ENCODE results near the gene PTMS. TPM values are rescaled to one million over a fixed set of nuclear protein-coding genes. Genes with fewer than 3 reads are reported as not detected.

The PTMS gene
- total RNA-seq, 1 experiment from 2014 or later, result 422 TPM

- Histone ChIP-seq H2BK120ac (ENCODE audit: low read depth, low read length, poor library complexity, severe bottlenecking) (no peak overlapping the region), H2AK5ac (ENCODE audit: insufficient read length, low read length) (no peak overlapping the region), H3K4me1 (ENCODE audit: insufficient read depth, low read length) (peaks cover 7% of the 10 kb centered on the region; the same call in 1 of the 2 replicates), H3K23ac (ENCODE audit: insufficient read length, low read depth, low read length) (no peak overlapping the region), H3K14ac (ENCODE audit: insufficient read depth, low read length) (no peak overlapping the region), H3K4ac (ENCODE audit: low read depth, low read length) (no peak overlapping the region), H3K27ac (ENCODE audit: insufficient read length, low read depth, low read length) (no peak overlapping the region), H3K23me2 (ENCODE audit: insufficient read length, low read depth, low read length, poor library complexity, severe bottlenecking) (peaks cover 8% of the 10 kb centered on the region), H4K20me1 (ENCODE audit: control insufficient read depth, insufficient read depth, insufficient read length) (peaks cover 2% of the 10 kb centered on the region), H3K18ac (ENCODE audit: insufficient read length, low read depth, low read length) (no peak overlapping the region), H4K91ac (ENCODE audit: insufficient read length, low read depth, low read length) (no peak overlapping the region), H4K5ac (ENCODE audit: insufficient read length, low read depth, low read length) (no peak overlapping the region), H2BK5ac (ENCODE audit: insufficient read length, low read length) (no peak overlapping the region), H3K4me2 (ENCODE audit: insufficient read depth, insufficient read length, low read length) (no peak overlapping the region), H4K8ac (replicated peaks; ENCODE audit: insufficient read length, low read depth, low read length) (no peak overlapping the region), H2BK20ac (ENCODE audit: low read depth, low read length, poor library complexity, severe bottlenecking) (no peak overlapping the region), H3K9me3 (ENCODE audit: control insufficient read depth, low read depth, low read length) (no peaks in the 10 kb centered on the region), H3K27me3 (ENCODE audit: insufficient read depth, low read length) (peaks cover 4% of the 10 kb centered on the region; the same call in 1 of the 2 replicates), H3K9ac (ENCODE audit: extremely low read depth, insufficient read length, low read length) (no peak overlapping the region), H3K79me1 (ENCODE audit: insufficient read depth, low read depth, low read length, poor library complexity, severe bottlenecking) (no peaks in the 10 kb centered on the region), H3K56ac (ENCODE audit: insufficient read length, low read depth, low read length) (no peak overlapping the region), H2BK12ac (ENCODE audit: insufficient read length, low read depth, low read length) (no peak overlapping the region), H2AFZ (ENCODE audit: low read length) (no peak overlapping the region), H3K79me2 (ENCODE audit: insufficient read depth, low read length) (no peaks in the 10 kb centered on the region), H2BK15ac (ENCODE audit: low read depth, low read length) (no peak overlapping the region), H3T11ph (ENCODE audit: low read length) (no peak overlapping the region)
- TF ChIP-seq CTCF (conservative IDR thresholded peaks at IDR 0.05), result no peak
- H3K4me1 Mint-ChIP-seq, result peaks cover 53 to 56% of the 10 kb centered on the region in 2 experiments
- peaks cover 2 to 6% (median 4%) of the 10 kb centered on the region in 3 experiments; a peak in 3 of 7 replicates for H3K36me3 Mint-ChIP-seq (ENCODE audit: insufficient read depth in 1 of 3, low read depth in 3 of 3)
- H3K27me3 Mint-ChIP-seq (ENCODE audit: low read depth), result peaks cover 67% of the 10 kb centered on the region
- peak overlapping the region in 1 of 3 experiments; percentile 38; a peak in 1 of 7 replicates for H3K27ac Mint-ChIP-seq
- DNase-seq, result no peak
- H3K4me3 Mint-ChIP-seq, result peak overlapping the region in 1 of 2 experiments; percentile 61; a peak in 3 of 5 replicates
- no CpG with 5 or more reads among the region's 13 CpGs for WGBS (ENCODE audit: extremely low coverage, insufficient read length, low lambda C conversion rate)
- peaks cover 0 to 2% of the 10 kb centered on the region in 2 experiments; a peak in 1 of 5 replicates for H3K9me3 Mint-ChIP-seq
These were observed 53.2 kb downstream of the PTMS start for GRCh38 chr12:6819106-6820030.
